COLO668 (cell line): ENCODE measurements around the gene TENM3.

Source experiments
- DNase-seq: peaks from one replicate; lab custom pipeline; 2025; ENCODE audit not compliant: unreplicated experiment; lab: John Stamatoyannopoulos, UW

Gene TENM3

GRCh38 chr4:182553653-182554052 is 310.5 kb downstream of the TENM3 start:
- no peak for DNase-seq

- DNase-seq: no peak
These were observed 311.5 kb downstream of the TENM3 start for GRCh38 chr4:182554736-182555135.

GRCh38 chr4:182555997-182556418 is 312.8 kb downstream of the TENM3 start:
- no peak for DNase-seq

- DNase-seq: no peak
These were observed 313.4 kb downstream of the TENM3 start for GRCh38 chr4:182556580-182556979.

- DNase-seq: no peak
These were observed 317.2 kb downstream of the TENM3 start for GRCh38 chr4:182560358-182560757.

GRCh38 chr4:182562350-182562749 is 319.1 kb downstream of the TENM3 start:
- DNase-seq: no peak

GRCh38 chr4:182564724-182565369 is 321.6 kb downstream of the TENM3 start:
- DNase-seq: no peak

GRCh38 chr4:182567119-182567518 is 323.9 kb downstream of the TENM3 start:
- DNase-seq: no peak

GRCh38 chr4:182569561-182569960 is 326.4 kb downstream of the TENM3 start:
- DNase-seq: no peak

- DNase-seq: no peak
These were observed 331.5 kb downstream of the TENM3 start for GRCh38 chr4:182574706-182575105.

- no peak for DNase-seq
These were observed 332.0 kb downstream of the TENM3 start for GRCh38 chr4:182575225-182575624.

GRCh38 chr4:182576601-182577289 is 333.5 kb downstream of the TENM3 start:
- no peak for DNase-seq

- DNase-seq: no peak
These were observed 334.2 kb downstream of the TENM3 start for GRCh38 chr4:182577411-182577810.

- DNase-seq: no peak
These were observed 335.2 kb downstream of the TENM3 start for GRCh38 chr4:182578402-182578801.

- no peak for DNase-seq
These were observed 339.0 kb downstream of the TENM3 start for GRCh38 chr4:182582245-182582644.

- no peak for DNase-seq
These were observed 340.7 kb downstream of the TENM3 start for GRCh38 chr4:182583703-182584415.

GRCh38 chr4:182585321-182585720 is 342.1 kb downstream of the TENM3 start:
- DNase-seq: no peak

- no peak for DNase-seq
These were observed 345.9 kb downstream of the TENM3 start for GRCh38 chr4:182589100-182589499.

GRCh38 chr4:182593402-182593801 is 350.2 kb downstream of the TENM3 start:
- DNase-seq: no peak

GRCh38 chr4:182593864-182594263 is 350.7 kb downstream of the TENM3 start:
- DNase-seq: no peak

- DNase-seq: no peak
These were observed 356.9 kb downstream of the TENM3 start for GRCh38 chr4:182600093-182600492.

GRCh38 chr4:182600856-182601255 is 357.7 kb downstream of the TENM3 start:
- no peak for DNase-seq
